KOPT-K1 (cell line): ENCODE measurements around the gene CCS.
A peak's percentile ranks its signal among the peaks of the same experiment; 100 is the strongest.
"Not testable (repeated sequence)": the region's sequence is repeated elsewhere in the genome, so short reads cannot be mapped to it uniquely, and the experiment has no call there.

Experiments used
- H3K27ac ChIP-seq: fragments of 200-600 bp; sonication (generic); 2 replicates; pipeline ENCODE4 v1.5.1; 2016; ENCODE audit warnings: antibody characterized with exemption, mild to moderate bottlenecking, low read depth, low read length; ENCODE audit not compliant: poor library complexity, severe bottlenecking
- H3K36me3 ChIP-seq: fragments of 200-600 bp; sonication (generic); 2 replicates; pipeline ENCODE4 v1.5.1; 2017; ENCODE audit warnings: antibody characterized with exemption, mild to moderate bottlenecking, low read length, moderate library complexity; ENCODE audit not compliant: insufficient read depth
- H3K9me3 ChIP-seq: fragments of 200-600 bp; sonication (generic); 2 replicates; pipeline ENCODE4 v1.5.1; 2017; ENCODE audit warnings: antibody characterized with exemption, low read length, mild to moderate bottlenecking; ENCODE audit not compliant: insufficient read depth, poor library complexity, severe bottlenecking

CCS gene

DNA sequence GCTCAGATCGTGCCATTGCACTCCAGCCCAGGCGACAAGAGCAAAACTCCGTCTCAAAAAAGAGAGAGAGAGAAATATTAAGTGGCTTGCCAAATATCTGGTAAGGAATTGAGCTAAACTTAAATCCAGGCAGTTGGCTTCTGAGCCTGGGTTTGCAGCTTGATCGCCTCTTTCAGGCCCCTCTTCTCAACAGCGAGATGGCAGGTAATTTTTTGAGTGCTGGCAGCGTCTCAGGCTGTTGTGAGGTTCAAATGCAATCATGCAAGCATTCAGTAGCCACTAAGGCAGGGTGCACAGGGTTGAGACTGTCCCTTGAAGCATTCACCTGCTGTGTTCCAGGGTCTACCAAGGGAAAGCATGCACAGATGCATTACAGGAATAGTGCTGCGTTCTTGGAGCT, 23.9 kb upstream of the CCS start:
- Histone ChIP-seq H3K36me3 (no peaks in the 10 kb centered on the region), H3K9me3 (no peaks in the 10 kb centered on the region), H3K27ac (no peak overlapping the region)

DNA sequence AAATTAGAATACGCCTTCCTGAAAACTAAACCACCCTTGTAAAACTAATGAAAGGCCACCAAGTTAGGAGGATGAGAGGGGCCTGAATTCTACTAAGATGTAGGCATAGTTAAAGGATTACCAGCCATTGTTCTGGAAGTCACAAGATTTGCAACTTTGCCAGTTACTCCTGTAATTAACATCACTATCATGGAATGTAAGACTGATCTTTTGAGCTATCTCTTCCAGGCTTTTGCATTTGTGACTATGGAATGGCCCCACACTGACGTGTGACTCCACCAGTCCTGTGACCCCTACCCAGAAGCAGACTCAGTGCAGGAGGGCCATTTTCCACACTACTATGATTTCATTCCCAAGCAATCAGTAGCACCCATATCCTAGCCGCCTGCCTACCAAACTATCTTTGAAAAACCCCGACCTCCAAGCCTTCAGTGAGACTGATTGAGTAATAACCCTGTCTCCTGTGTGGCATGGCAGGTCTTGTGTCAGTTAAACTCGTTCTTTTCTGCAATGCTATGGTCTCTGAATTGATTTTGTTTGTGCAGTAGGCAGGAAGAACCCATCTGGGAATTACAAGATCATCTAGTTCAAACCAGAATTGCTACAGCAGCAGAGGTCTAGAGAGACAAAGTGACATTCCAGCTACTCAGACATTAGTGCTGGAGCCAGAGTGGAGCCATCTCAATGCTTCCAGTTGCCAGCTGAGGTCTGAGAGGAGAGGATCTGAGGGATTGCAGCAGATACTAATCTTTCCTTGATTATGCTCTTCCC, 22.7 kb upstream of the CCS start:
- H3K36me3 ChIP-seq: no peaks in the 10 kb centered on the region
- H3K9me3 ChIP-seq: no peaks in the 10 kb centered on the region

DNA sequence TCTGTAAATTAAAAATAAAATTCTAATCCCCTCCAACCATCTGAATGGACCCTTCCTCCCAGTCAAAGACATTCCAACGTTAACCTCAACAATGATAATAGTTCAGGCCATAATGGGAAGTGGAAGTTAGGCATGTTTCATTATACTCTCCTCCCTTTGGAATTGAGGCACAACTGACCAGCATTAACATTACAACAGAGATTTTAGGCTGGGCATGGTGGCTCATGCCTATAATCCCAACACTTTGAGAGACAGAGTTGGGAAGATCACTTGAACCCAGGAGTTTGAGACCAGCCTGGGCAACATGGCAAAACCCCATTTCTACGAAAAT, 22.2 kb upstream of the CCS start:
- Histone ChIP-seq H3K27ac (no peak overlapping the region), H3K36me3 (no peaks in the 10 kb centered on the region), H3K9me3 (no peaks in the 10 kb centered on the region)

More for the DNA sequence above, 22.7 kb upstream of the CCS start:
- H3K27ac ChIP-seq: no peak overlapping the region

DNA sequence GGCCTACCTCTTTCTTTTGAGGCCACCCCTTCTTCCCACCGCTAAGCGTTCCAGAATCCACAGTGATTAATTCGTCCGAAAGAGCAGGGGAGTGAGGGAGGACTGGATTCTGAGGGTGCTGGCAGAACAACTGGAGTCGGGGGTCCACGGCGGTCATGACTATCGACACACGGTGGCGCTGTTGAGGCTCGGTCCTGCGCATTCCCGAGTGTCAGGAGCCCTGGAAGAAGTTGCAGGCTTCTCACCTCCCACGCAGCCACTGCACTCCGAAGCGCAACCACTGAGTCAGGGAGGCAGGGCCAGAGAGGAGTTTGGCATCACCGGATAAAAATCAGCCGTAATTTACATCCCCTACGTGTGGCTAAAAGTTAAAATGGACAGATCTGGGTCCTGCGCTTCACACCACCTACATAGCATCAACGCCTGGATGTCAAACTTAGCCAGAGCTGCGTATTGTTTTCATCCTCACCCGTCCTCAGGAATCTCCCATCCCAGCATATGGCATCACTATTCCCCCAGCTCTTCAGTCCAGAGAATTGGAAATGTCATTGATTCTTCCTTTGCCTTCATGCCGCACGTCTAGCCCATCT, 13.9 kb upstream of the CCS start:
- H3K9me3 ChIP-seq: peaks cover 12% of the 10 kb centered on the region
- H3K36me3 ChIP-seq: no peaks in the 10 kb centered on the region
- H3K27ac ChIP-seq: no peak overlapping the region

DNA sequence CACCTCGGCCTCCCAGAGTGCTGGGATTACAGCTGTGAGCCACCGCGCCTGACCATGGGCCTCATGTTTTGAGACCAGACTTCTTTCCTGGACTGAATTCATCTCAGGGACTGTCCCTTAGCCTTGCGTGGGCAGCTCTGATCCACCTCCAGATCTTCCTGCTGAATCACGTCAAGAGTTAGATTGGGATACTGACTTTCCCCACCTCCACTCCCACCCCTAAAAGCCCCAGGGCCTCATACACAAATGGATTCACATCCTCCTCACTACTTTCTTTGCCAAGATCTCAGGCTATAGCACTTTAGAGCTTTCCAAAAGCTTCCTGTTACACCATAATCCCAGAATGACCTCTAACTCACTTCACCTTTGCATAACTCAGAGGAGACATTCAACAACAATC, 12.2 kb upstream of the CCS start:
- peaks cover 12% of the 10 kb centered on the region for H3K9me3 ChIP-seq
- H3K36me3 ChIP-seq: no peaks in the 10 kb centered on the region
- H3K27ac ChIP-seq: no peak overlapping the region

DNA sequence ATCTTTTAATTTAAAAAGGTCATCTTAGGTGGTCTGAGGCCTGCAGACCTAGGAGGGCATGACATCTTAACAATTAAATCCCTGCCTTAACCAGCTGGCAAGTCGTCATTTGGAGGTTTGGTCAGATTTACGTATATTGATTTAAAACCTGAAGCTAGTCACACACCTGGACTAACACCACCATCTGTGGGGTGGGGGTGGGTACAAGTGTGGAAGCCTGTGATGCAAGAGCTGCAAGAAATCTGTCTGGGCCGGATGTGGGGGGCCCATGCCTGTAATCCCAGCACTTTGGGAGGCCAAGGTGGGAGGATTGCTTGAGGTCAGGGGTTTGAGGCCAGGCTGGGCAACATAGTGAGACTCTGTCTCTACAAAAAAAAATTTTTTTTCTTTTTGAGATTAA, 11.7 kb upstream of the CCS start:
- Histone ChIP-seq H3K36me3 (no peaks in the 10 kb centered on the region), H3K9me3 (peaks cover 12% of the 10 kb centered on the region), H3K27ac (no peak overlapping the region)

DNA sequence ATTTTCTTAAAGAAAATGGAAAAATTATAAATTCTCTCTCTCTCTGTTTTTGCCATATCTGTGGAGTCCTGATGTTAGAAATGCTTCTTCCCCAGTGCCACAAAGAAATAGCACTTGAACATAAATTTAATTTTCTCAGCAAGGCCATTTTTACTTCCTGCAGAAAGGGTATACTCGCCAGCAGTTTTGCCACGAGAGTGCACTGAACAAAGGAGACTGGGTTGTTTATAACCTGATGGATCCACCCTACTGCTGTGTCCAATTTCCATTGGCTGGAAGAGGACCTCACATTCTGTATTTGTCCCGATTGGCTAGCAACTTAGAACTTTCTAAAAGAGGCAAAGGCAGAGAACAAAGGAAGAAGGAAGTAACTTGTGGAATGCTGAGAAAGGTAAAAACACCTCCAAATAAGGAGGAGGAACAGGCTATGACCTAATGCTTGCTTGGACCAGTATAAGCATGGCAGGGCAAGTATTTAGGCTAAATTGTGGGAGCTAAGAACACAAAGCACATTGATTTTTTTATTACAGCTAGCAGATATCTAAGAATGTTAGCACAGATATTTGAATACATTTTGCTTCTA, 10.3 kb upstream of the CCS start:
- peaks cover 12% of the 10 kb centered on the region for H3K9me3 ChIP-seq
- H3K36me3 ChIP-seq, H3K27ac ChIP-seq: not testable (repeated sequence)

DNA sequence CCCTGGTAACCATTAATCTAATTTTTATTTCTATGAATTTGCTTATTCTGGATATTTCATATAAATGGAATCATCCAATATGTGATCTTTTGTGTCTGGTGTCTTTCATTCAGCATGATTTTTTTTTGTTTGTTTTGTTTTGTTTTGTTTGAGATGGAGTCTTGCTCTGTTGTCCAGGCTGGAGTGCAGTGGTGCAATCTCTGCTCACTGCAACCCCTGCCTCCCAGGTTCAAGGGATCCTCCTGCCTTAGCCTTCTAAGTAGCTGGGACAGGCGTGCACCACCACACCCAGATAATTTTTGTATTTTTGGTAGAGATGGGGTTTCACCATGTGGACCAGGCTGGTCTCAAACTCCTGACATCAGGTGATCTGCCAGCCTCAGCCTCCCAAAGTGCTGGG, 7.5 kb upstream of the CCS start:
- peaks cover 12% of the 10 kb centered on the region for H3K9me3 ChIP-seq
- H3K36me3 ChIP-seq, H3K27ac ChIP-seq: not testable (repeated sequence)

DNA sequence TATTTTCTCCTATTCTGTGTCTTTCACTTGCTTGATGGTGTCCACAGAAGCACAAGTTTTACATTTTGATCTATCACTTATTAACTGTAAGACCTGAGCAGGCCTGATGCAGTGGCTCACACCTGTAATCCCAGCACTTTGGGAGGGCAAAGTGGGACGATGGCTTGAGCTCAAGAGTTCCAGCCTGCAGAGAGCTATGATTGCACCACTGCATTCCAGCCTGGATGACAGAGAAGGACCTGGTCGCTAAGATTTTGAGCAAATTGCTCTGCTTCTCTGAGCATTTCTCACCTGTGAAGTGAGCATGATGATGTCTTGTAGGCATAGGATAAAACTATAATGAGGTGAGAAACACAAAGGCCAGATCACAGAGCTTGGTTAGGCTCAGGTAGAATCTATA, 6.8 kb upstream of the CCS start:
- peaks cover 12% of the 10 kb centered on the region for H3K9me3 ChIP-seq
- H3K36me3 ChIP-seq: no peaks in the 10 kb centered on the region
- no peak overlapping the region for H3K27ac ChIP-seq

DNA sequence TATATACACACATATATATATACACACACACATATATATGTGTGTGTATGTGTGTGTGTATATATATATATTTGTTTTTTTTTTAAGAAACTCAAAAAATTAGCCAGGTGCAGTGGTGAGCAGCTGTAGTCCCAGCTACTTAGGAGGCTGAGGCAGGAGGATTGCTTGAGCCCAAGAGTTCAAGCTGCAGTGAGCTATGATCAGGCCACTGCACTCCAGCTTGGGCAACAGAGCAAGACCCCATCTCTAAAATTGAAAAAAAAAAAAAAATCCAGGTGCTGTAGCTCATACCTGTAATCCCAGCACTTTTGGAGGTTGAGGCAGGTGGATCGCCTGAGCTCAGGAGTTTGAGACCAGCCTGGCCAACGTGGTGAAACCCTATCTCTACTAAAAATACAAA, 3.7 kb upstream of the CCS start:
- not testable (repeated sequence) for H3K27ac ChIP-seq, H3K36me3 ChIP-seq, H3K9me3 ChIP-seq

DNA sequence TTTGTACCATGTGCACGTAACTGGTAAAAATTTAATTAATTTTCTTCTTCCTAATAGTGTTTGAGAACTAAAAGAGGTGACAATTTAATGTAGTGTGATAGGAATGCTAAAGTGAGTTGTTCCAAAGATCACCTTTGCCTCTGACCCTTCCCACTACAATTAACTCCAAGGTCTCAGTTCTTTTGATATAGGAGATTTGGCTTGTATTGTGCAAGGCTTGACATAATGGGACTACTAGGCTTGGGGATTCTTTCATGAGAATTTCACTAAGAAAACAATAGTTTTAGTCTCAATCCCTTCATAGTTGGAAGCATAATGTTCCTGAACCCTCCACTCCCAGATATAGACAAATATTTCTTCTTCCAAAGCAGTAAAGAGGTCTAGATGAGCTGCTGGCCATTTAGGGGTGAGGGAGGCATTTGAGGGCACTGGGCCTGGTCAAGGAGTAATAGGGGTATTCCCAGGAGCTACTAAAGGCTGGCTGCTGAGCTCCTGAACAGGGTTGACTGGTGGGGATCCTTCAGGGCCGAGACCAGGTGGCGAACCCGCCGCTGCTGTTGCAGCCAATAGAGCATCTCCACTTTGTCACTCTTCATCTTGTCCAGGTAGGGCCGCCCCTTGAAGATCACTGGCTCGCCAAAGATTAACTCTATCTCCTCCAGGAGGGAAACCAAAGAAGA, 2.8 kb upstream of the CCS start:
- no peaks in the 10 kb centered on the region for H3K36me3 ChIP-seq
- H3K9me3 ChIP-seq: no peaks in the 10 kb centered on the region
- H3K27ac ChIP-seq: no peak overlapping the region

DNA sequence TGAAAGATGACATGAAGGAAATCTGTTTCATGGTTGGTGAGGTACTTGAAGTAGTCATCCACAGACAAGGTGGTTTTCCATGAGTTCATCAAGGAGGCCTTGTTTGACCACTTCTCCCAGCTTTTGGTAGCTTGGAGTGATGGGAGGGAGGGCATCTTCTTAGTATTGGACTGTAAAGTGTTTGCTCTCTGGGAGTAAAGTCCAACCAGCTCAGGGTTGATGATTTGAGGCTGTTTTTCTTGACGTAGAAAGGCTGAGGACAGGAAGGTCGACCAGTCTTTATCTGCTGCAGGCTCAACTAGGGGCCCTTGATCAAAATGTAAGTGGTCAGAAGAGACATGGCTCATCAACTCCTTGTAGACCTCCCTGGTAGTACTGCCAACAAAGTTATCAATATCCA, 1.8 kb upstream of the CCS start:
- H3K9me3 ChIP-seq: no peaks in the 10 kb centered on the region
- no peaks in the 10 kb centered on the region for H3K36me3 ChIP-seq
- H3K27ac ChIP-seq: no peak overlapping the region

DNA sequence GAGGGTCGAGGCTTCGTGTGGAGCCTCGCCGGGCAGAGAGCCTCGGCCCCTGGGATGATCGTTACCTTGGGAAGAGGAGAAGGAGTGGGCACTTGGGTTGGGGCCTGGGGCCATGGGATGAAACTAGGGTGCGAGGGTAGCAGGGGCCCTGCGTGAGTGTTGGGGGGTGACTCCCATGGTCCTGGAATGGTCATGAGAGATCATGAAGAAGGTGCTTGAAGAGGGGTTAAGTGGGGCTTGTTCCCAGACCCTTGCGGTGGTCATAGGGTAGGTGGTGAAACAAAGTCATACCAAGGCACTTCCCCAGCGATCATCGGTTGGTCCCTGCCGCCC, 284 bp downstream of the CCS start:
- Histone ChIP-seq H3K36me3 (no peaks in the 10 kb centered on the region), H3K9me3 (no peaks in the 10 kb centered on the region), H3K27ac (peak overlapping the region; percentile 67)

DNA sequence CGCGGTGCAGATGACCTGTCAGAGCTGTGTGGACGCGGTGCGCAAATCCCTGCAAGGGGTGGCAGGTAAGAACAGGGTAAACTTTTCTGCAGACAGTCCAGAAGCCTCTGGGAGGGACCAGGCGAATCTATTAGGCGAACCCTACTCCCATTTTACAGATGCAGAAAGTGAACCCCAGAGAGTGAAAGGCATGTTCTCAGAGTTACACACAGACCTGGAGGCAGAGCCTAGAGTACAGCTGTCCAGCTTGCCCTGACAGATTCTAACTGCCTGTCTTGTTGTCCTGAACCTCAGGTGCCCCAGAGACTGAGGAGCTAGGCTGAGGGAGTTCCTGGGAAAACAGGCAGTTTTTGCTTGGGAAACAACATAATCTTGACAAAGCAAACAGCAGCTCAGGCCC, 665 bp downstream of the CCS start:
- Histone ChIP-seq H3K27ac (peak overlapping the region; percentile 67), H3K9me3 (no peaks in the 10 kb centered on the region), H3K36me3 (peaks cover under 1% of the 10 kb centered on the region; the same call in 1 of the 2 replicates)

DNA sequence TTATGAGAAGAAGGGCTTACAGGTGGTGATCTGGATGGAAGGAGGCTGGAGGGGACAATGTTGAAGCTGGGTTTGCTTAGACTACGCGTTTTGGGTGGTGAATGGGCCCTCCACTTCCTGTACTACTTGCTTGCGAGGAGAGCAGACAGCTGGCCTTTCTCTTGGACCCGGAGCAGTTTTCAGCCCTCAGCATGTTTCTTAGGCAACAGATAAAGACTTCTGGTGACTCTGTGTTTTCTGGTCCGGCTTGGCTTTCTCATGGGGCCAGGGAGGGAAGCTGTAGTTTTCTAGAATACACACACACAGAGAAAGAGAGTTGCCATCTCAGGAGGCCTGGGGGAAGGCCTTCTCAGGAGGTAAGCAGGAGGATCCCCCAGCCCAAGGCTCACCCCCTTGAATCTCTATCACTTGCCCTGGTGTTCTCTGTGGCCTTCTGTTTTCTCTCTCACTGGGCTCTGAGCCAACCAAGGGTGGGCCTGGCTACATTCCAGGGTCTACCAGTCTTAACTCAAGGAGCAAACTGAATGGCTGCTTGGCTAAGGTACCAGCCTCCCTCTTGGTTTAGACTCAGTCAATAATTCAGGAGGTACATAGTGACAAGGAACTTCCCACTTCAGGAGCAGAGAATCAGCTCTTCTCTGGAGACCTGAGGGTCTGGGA, 2.4 kb downstream of the CCS start:
- Histone ChIP-seq H3K27ac (peak overlapping the region; percentile 45), H3K9me3 (no peaks in the 10 kb centered on the region), H3K36me3 (peaks cover 18% of the 10 kb centered on the region)
